ENCODE data around the gene PCDH19. TPM values are rescaled to one million over a fixed set of nuclear protein-coding genes. Genes with fewer than 3 reads are reported as not detected.

PCDH19 gene
- polyA plus RNA-seq, 1 donor from 2014 or later, result 8.2 TPM

- Histone ChIP-seq H3F3A (ENCODE audit: insufficient read depth, low read length, poor library complexity, severe bottlenecking) (no peaks in the 10 kb centered on the region), H3K27me3 (ENCODE audit: insufficient read depth, low read depth, low read length) (no peaks in the 10 kb centered on the region), H3K9me3 (ENCODE audit: low read length) (no peaks in the 10 kb centered on the region), H3K36me3 (ENCODE audit: insufficient read depth, low read length) (no peaks in the 10 kb centered on the region), H3K4me2 (ENCODE audit: low read length) (no peak overlapping the region), H2AFZ (ENCODE audit: low read depth, low read length) (no peak overlapping the region), H3K9me2 (ENCODE audit: insufficient read depth, low read length) (no peaks in the 10 kb centered on the region), H4K20me1 (ENCODE audit: insufficient read depth) (no peaks in the 10 kb centered on the region), H3K4me3 (ENCODE audit: low read length) (no peak overlapping the region), H3K9ac (ENCODE audit: low read length) (no peak overlapping the region), H3K79me2 (replicated peaks; ENCODE audit: insufficient read depth, low read length) (no peaks in the 10 kb centered on the region), H3K27ac (ENCODE audit: low read length) (no peak overlapping the region)
- no peak for TF ChIP-seq EP300 (conservative IDR thresholded peaks at IDR 0.05; ENCODE audit: poor library complexity, severe bottlenecking)
- no peak for TF ChIP-seq CTCF (IDR thresholded peaks at IDR 0.05; ENCODE audit: poor library complexity, severe bottlenecking)
- no peak for TF ChIP-seq REST (IDR thresholded peaks at IDR 0.05; ENCODE audit: borderline replicate concordance)
- TF ChIP-seq RAD21 (conservative IDR thresholded peaks at IDR 0.05), result no peak
- TF ChIP-seq TAF1 (IDR thresholded peaks at IDR 0.05; ENCODE audit: low read depth), result no peak
- no peak for TF ChIP-seq POLR2AphosphoS5 (IDR thresholded peaks at IDR 0.05)
Observed at GRCh38 chrX:100376576-100376975, 33.5 kb downstream of the PCDH19 start.

- no peaks in the 10 kb centered on the region for H3K27me3 ChIP-seq (ENCODE audit: insufficient read depth, low read depth, low read length)
- H3K9me3 ChIP-seq (ENCODE audit: low read length), result no peaks in the 10 kb centered on the region
- no peaks in the 10 kb centered on the region for H3K79me2 ChIP-seq (replicated peaks; ENCODE audit: insufficient read depth, low read length)
- no peaks in the 10 kb centered on the region for H3F3A ChIP-seq (ENCODE audit: insufficient read depth, low read length, poor library complexity, severe bottlenecking)
- H3K4me2 ChIP-seq (ENCODE audit: low read length), result no peak overlapping the region
- H2AFZ ChIP-seq (ENCODE audit: low read depth, low read length), result no peak overlapping the region
- H3K27ac ChIP-seq (ENCODE audit: low read length), result no peak overlapping the region
- no peak for TF ChIP-seq RAD21 (conservative IDR thresholded peaks at IDR 0.05)
- no peak for TF ChIP-seq CTCF (IDR thresholded peaks at IDR 0.05; ENCODE audit: poor library complexity, severe bottlenecking)
- TF ChIP-seq EP300 (conservative IDR thresholded peaks at IDR 0.05; ENCODE audit: poor library complexity, severe bottlenecking), result no peak
- TF ChIP-seq EZH2 (IDR thresholded peaks at IDR 0.05; ENCODE audit: borderline replicate concordance, insufficient read depth, low read length, poor library complexity, severe bottlenecking), result no peak
- no peak for TF ChIP-seq MXI1 (conservative IDR thresholded peaks at IDR 0.05; ENCODE audit: poor library complexity, severe bottlenecking)
- TF ChIP-seq TAF1 (IDR thresholded peaks at IDR 0.05; ENCODE audit: low read depth), result no peak
- no peak for TF ChIP-seq POLR2AphosphoS5 (IDR thresholded peaks at IDR 0.05)
- no peaks in the 10 kb centered on the region for H3K9me2 ChIP-seq (ENCODE audit: insufficient read depth, low read length)
- H3K4me3 ChIP-seq (ENCODE audit: low read length), result no peak overlapping the region
- no peaks in the 10 kb centered on the region for H3K36me3 ChIP-seq (ENCODE audit: insufficient read depth, low read length)
- no peak overlapping the region for H3K9ac ChIP-seq (ENCODE audit: low read length)
- no peaks in the 10 kb centered on the region for H4K20me1 ChIP-seq (ENCODE audit: insufficient read depth)
Observed at GRCh38 chrX:100373673-100374072, 36.4 kb downstream of the PCDH19 start.

Data from neural cell (in vitro differentiated cells).